Endothelial cell of umbilical vein (primary cell): ENCODE results near the gene ALOX5AP. TPM values are rescaled to one million over a fixed set of nuclear protein-coding genes. Genes with fewer than 3 reads are reported as not detected.

Source experiments
- BruUV-seq: library from RNA; stranded (reverse); fragments of 400-500 nt; replicated peaks from 2 replicates; lab custom pipeline; 2021; lab: Mats Ljungman, UMichigan
- CTCF ChIA-PET: fragments of 300-600, 350-600 bp; sonication (Branson Sonifier 250); formaldehyde crosslinking; loops from one replicate; lab custom pipeline; 2021; ENCODE audit warnings: antibody characterized with exemption, inconsistent platforms; lab: Charles Lee
- POLR2A ChIA-PET: fragments of 300-600, 350-600 bp; sonication (Branson Sonifier 250); formaldehyde crosslinking; loops from one replicate; lab custom pipeline; 2021; ENCODE audit warnings: antibody characterized with exemption, inconsistent platforms; lab: Charles Lee
- DNase-seq: peaks from one replicate; pipeline ENCODE4 v3.0.0-alpha.2; 2011; ENCODE audit warnings: low read depth, low spot score
- FAIRE-seq: peaks from 2 replicates; lab custom pipeline; 2011; peaks lifted over from hg19 to GRCh38; lab: Jason Lieb, UNC
- H2AFZ ChIP-seq: 2 replicates; pipeline ENCODE4 v1.6.0; 2012; ENCODE audit warnings: low read depth, low read length, control low read depth, inconsistent platforms
- H3K27ac ChIP-seq: 2 replicates; pipeline ENCODE4 v1.5.1; 2011; ENCODE audit warnings: low read depth, mild to moderate bottlenecking, control low read depth, low read length, moderate library complexity; ENCODE audit not compliant: insufficient read depth
- H3K27me3 ChIP-seq, 2 experiments: 2 replicates each; pipeline versions ENCODE4 v1.6.0 to v1.6.1; 2011; ENCODE audit warnings: low read length in 2 of 2, mixed read lengths in 1 of 2; ENCODE audit not compliant: control insufficient read depth in 2 of 2, insufficient read depth in 2 of 2
- H3K36me3 ChIP-seq, 2 experiments: 2 replicates in 1 of 2; 3 replicates in 1 of 2; pipeline ENCODE4 v1.5.1; 2011; ENCODE audit warnings: low read length in 2 of 2, mild to moderate bottlenecking in 1 of 2, moderate library complexity in 1 of 2; ENCODE audit not compliant: control insufficient read depth in 2 of 2, insufficient read depth in 2 of 2; ENCODE audit errors: extremely low read depth in 1 of 2
- H3K4me1 ChIP-seq: 3 replicates; pipeline ENCODE4 v1.5.1; 2011; ENCODE audit warnings: mild to moderate bottlenecking, low read length; ENCODE audit not compliant: control insufficient read depth, insufficient read depth; ENCODE audit errors: extremely low read depth
- H3K4me2 ChIP-seq: 2 replicates; pipeline ENCODE4 v1.6.1; 2011; ENCODE audit warnings: low read length, control low read depth, mixed read lengths; ENCODE audit not compliant: insufficient read depth
- H3K4me3 ChIP-seq, 3 experiments: fragments of 200-600 bp in 1 of 3; sonication (generic), shearing (Covaris generic) in 1 of 3; replicated peaks in 1 of 3; 2 replicates each; pipeline ENCODE4 v1.5.1; 2011 to 2016; ENCODE audit warnings: control low read depth in 3 of 3, low read length in 3 of 3, mild to moderate bottlenecking in 2 of 3, inconsistent platforms in 1 of 3, low read depth in 1 of 3, moderate library complexity in 1 of 3; ENCODE audit not compliant: insufficient read depth in 1 of 3
- H3K79me2 ChIP-seq: 2 replicates; pipeline ENCODE4 v1.6.0; 2012; ENCODE audit warnings: low read length, inconsistent platforms; ENCODE audit not compliant: control insufficient read depth, insufficient read depth
- H3K9ac ChIP-seq: replicated peaks from 2 replicates; pipeline ENCODE3; 2011; ENCODE audit warnings: low read length, control low read depth; ENCODE audit not compliant: insufficient read depth; ENCODE audit errors: extremely low read depth
- H3K9me1 ChIP-seq: replicated peaks from 3 replicates; pipeline ENCODE4 v1.6.0; 2011; ENCODE audit warnings: mild to moderate bottlenecking, low read length; ENCODE audit not compliant: control insufficient read depth, insufficient read depth; ENCODE audit errors: extremely low read depth
- H3K9me3 ChIP-seq: replicated peaks from 2 replicates; pipeline ENCODE4 v1.5.1; 2012; ENCODE audit warnings: low read length, inconsistent platforms; ENCODE audit not compliant: control insufficient read depth, insufficient read depth
- H4K20me1 ChIP-seq: replicated peaks from 2 replicates; pipeline ENCODE3; 2011; ENCODE audit warnings: mild to moderate bottlenecking, low read length; ENCODE audit not compliant: control insufficient read depth, insufficient read depth; ENCODE audit errors: extremely low read depth
- CTCF ChIP-seq, 2 donors: IDR thresholded peaks; 1 replicate in 1 of 2; 2 replicates in 1 of 2; pipeline ENCODE4 v1.5.1; 2011; ENCODE audit warnings: low read length in 2 of 2, mild to moderate bottlenecking in 2 of 2, moderate library complexity in 2 of 2, control low read depth in 1 of 2, inconsistent platforms in 1 of 2, low read depth in 1 of 2; ENCODE audit not compliant: insufficient read depth in 1 of 2; ENCODE audit errors: extremely low read depth in 1 of 2
- EZH2 ChIP-seq: IDR thresholded peaks from 2 replicates; pipeline ENCODE4 v1.6.1; 2012; ENCODE audit warnings: borderline replicate concordance, low read depth, mild to moderate bottlenecking, moderate library complexity, low read length, inconsistent platforms; ENCODE audit not compliant: severe bottlenecking
- FOS ChIP-seq: IDR thresholded peaks from 2 replicates; pipeline ENCODE4 v1.6.1; 2011; ENCODE audit warnings: mild to moderate bottlenecking, low read length, moderate library complexity, borderline replicate concordance; ENCODE audit not compliant: insufficient read depth
- GATA2 ChIP-seq: IDR thresholded peaks from 2 replicates; pipeline ENCODE4 v1.7.0; 2011; ENCODE audit warnings: low read depth, mild to moderate bottlenecking, moderate library complexity, mixed read lengths, low read length; ENCODE audit not compliant: insufficient read length, insufficient read depth
- JUN ChIP-seq: IDR thresholded peaks from 2 replicates; pipeline ENCODE4 v1.6.1; 2011; ENCODE audit warnings: borderline replicate concordance, low read depth; ENCODE audit not compliant: insufficient read length, insufficient read depth
- POLR2A ChIP-seq: IDR thresholded peaks from 2 replicates; pipeline ENCODE4 v1.6.1; 2012; ENCODE audit warnings: low read depth, mild to moderate bottlenecking, control low read depth, low read length
- POLR2AphosphoS5 ChIP-seq: IDR thresholded peaks from 2 replicates; pipeline ENCODE4 v1.6.1; 2012; ENCODE audit warnings: low read depth, mild to moderate bottlenecking, control low read depth, low read length, moderate library complexity; ENCODE audit not compliant: insufficient read depth
- dilution Hi-C: fragments of 300-500 bp; cut with MboI; formaldehyde crosslinking; loops from one replicate; pipeline ENCODE4 v1.15.0; 2019; ENCODE audit warnings: low sequenced_read_pairs; ENCODE audit not compliant: extremely low pct_ligation_motif_present
- intact Hi-C: fragments of 100-400 bp; cut with micrococcal nuclease; formaldehyde crosslinking; loops from one replicate; pipeline ENCODE4 v1.10.0; 2022
- polyA plus RNA-seq, 4 experiments: library from polyadenylated mRNA; depleted of rRNA in 3 of 4; stranded (reverse) in 3 of 4; unstranded in 1 of 4; fragments of >200 nt; gene quantifications; 2 replicates each; pipeline versions ENCODE4 v1.2.1 to v1.2.3, GENCODE V29; 2011 to 2012; ENCODE audit warnings: missing spikeins in 1 of 4
- total RNA-seq: library from RNA; stranded (reverse); gene quantifications from 2 replicates; pipeline ENCODE4 v1.2.3, GENCODE V29; 2021

The ALOX5AP gene
- total and polyA plus RNA-seq, 2 donors (not counting 3 experiments of a cell fraction or from before 2014, with no cell fraction given): 1.8 TPM; not detected in 1

GRCh38 chr13:30763786-30764413 lies 28.6 kb downstream of the ALOX5AP start:
- Histone ChIP-seq H3K27me3 (no peaks in the 10 kb centered on the region), H2AFZ (peak overlapping the region; percentile 97), H3K4me2 (peak overlapping the region; percentile 52), H3K79me2 (no peaks in the 10 kb centered on the region), H3K36me3 (no peaks in the 10 kb centered on the region), H3K4me3 (no peak overlapping the region), H3K9ac (no peak overlapping the region), H3K9me1 (no peaks in the 10 kb centered on the region), H3K4me1 (peaks cover 10% of the 10 kb centered on the region), H3K9me3 (no peaks in the 10 kb centered on the region), H4K20me1 (no peaks in the 10 kb centered on the region), H3K27ac (peak overlapping the region; percentile 35)
- CTCF ChIA-PET: interaction anchor here (1.4 kb wide), 1 partner anchor 10 kb away, joined by 6 read pairs; no protein-coding TSS in a partner anchor
- POLR2A ChIA-PET: no interaction called here
- intact Hi-C loops (no loop called here), dilution Hi-C loops (no loop called here)
- TF ChIP-seq FOS (peak; percentile 34), EZH2 (no peak), POLR2AphosphoS5 (no peak), CTCF (IDR thresholded peaks at IDR 0.05; ENCODE audit: extremely low read depth in 1 of 2, insufficient read depth in 1 of 2, low read depth in 1 of 2, low read length in 2 of 2) (no peak), JUN (peak; percentile 40)
- no TSS peak for BruUV-seq
- peak; percentile 91 for FAIRE-seq
- DNase-seq: peak; percentile 26

GRCh38 chr13:30766231-30766630 lies 30.9 kb downstream of the ALOX5AP start:
- Histone ChIP-seq H3K9ac (no peak overlapping the region), H3K27me3 (no peaks in the 10 kb centered on the region), H3K27ac (no peak overlapping the region), H3K4me3 (no peak overlapping the region), H3K36me3 (no peaks in the 10 kb centered on the region), H3K4me1 (peaks cover 10% of the 10 kb centered on the region), H4K20me1 (no peaks in the 10 kb centered on the region), H3K9me3 (no peaks in the 10 kb centered on the region), H3K9me1 (no peaks in the 10 kb centered on the region), H2AFZ (no peak overlapping the region), H3K4me2 (no peak overlapping the region), H3K79me2 (no peaks in the 10 kb centered on the region)
- POLR2A ChIA-PET: no interaction called here
- dilution Hi-C loops (no loop called here), intact Hi-C loops (no loop called here)
- DNase-seq: no peak
- CTCF ChIA-PET: interaction anchor here (1.0 to 2.1 kb wide), 4 partner anchors 12 to 50 kb away, joined by 3 to 6 read pairs (median 4); no protein-coding TSS in a partner anchor
- FAIRE-seq: no peak
- TF ChIP-seq POLR2A (no peak), FOS (no peak), GATA2 (no peak), POLR2AphosphoS5 (no peak)
- no TSS peak for BruUV-seq
